ENCODE results near the gene OMP. TPM values are rescaled to one million over a fixed set of nuclear protein-coding genes. Genes with fewer than 3 reads are reported as not detected.

The OMP gene
- total and polyA plus RNA-seq, 2 of the 13 experiments (the other 11 are each of a cell fraction or from before 2014, with no cell fraction given) = not detected

- ATAC-seq (no peak), FAIRE-seq (no peak), DNase-seq (ENCODE audit: low spot score) (no peak)
- Histone ChIP-seq H3K36me3 (replicated peaks in 1 of 2; ENCODE audit: control insufficient read depth in 1 of 2, insufficient read depth in 2 of 2, low read length in 2 of 2) (no peaks in the 10 kb centered on the region), H2AFZ (ENCODE audit: low read length) (no peak overlapping the region), H3K9me3 (ENCODE audit: low read length) (no peaks in the 10 kb centered on the region), H3K9ac (ENCODE audit: insufficient read depth, low read depth, low read length) (no peak overlapping the region), H3K27me3 (ENCODE audit: control insufficient read depth in 1 of 2, insufficient read depth in 2 of 2, low read length in 2 of 2) (peaks cover 1 to 4% of the 10 kb centered on the region in 2 experiments; a peak in 2 of 5 replicates), H3K4me3 (replicated peaks in 1 of 3; ENCODE audit: insufficient read depth in 1 of 3, low read depth in 2 of 3, low read length in 3 of 3) (no peak overlapping the region), H4K20me1 (ENCODE audit: insufficient read depth, low read length) (no peaks in the 10 kb centered on the region), H3K27ac (ENCODE audit: extremely low read length, insufficient read depth, low read length) (no peak overlapping the region), H3K4me2 (ENCODE audit: low read depth, low read length) (no peak overlapping the region), H3K4me1 (ENCODE audit: insufficient read depth, low read length) (peaks cover 33% of the 10 kb centered on the region), H3K79me2 (ENCODE audit: insufficient read depth, low read length) (no peaks in the 10 kb centered on the region)
- WGBS (ENCODE audit: low lambda C conversion rate) = 75% methylated on average over 1 of the region's 8 CpGs
- POLR2A ChIA-PET = no interaction called here
- CTCF ChIA-PET (ENCODE audit: low intra/inter-chr PET ratio, low total read pairs) = no interaction called here
- in situ Hi-C loops (cut with HindIII; ENCODE audit: extremely low pct_ligation_motif_present, low pct_unique_long_range_greater_than_20kb) (no loop called here), intact Hi-C loops (cut with micrococcal nuclease; ENCODE audit: unreplicated experiment) (no loop called here)
- no TSS peak for BruUV-seq (replicated peaks)
- TF ChIP-seq ZNF556 (CRISPR knock-in tag; IDR thresholded peaks at IDR 0.05; ENCODE audit: borderline replicate concordance) (no peak), ZBTB49 (CRISPR knock-in tag; IDR thresholded peaks at IDR 0.05; ENCODE audit: borderline replicate concordance) (no peak), POLR2A (IDR thresholded peaks at IDR 0.05; ENCODE audit: insufficient read depth in 1 of 2, low read depth in 2 of 2, low read length in 2 of 2) (no peak), ZNF260 (CRISPR knock-in tag; IDR thresholded peaks at IDR 0.05; ENCODE audit: borderline replicate concordance, low read depth) (no peak), ZFYVE20 (CRISPR knock-in tag; IDR thresholded peaks at IDR 0.05; ENCODE audit: borderline replicate concordance, low read depth) (no peak), ZNF317 (CRISPR knock-in tag; IDR thresholded peaks at IDR 0.05) (no peak), CREB1 (IDR thresholded peaks at IDR 0.05) (no peak), CREB1 (CRISPR knock-in tag; IDR thresholded peaks at IDR 0.05) (no peak), HNRNPH1 (optimal IDR thresholded peaks at IDR 0.05; ENCODE audit: low read depth, low read length) (no peak), MAZ (IDR thresholded peaks at IDR 0.05; ENCODE audit: borderline replicate concordance, low read depth, low read length) (no peak), MAZ (CRISPR knock-in tag; IDR thresholded peaks at IDR 0.05; ENCODE audit: low read depth) (no peak), NR0B2 (CRISPR knock-in tag; IDR thresholded peaks at IDR 0.05) (no peak)
Measured at GRCh38 chr11:77104727-77105126, 2.1 kb downstream of the OMP start.

All from HepG2 (cell line).